Measurements from ENCODE around the gene TSR3. TPM values are rescaled to one million over a fixed set of nuclear protein-coding genes. Genes with fewer than 3 reads are reported as not detected.

Gene TSR3
- total and polyA plus RNA-seq, 2 donors (not counting 1 experiment from before 2014, with no cell fraction given), result 35.7 to 43.7 TPM

- Mint-ChIP-seq H3K27me3 (no peaks in the 10 kb centered on the region), H3K4me3 (no peak overlapping the region), H3K27ac (peak overlapping the region; percentile 50), H3K4me1 (peaks cover 2% of the 10 kb centered on the region), H3K9me3 (ENCODE audit: insufficient read depth) (no peaks in the 10 kb centered on the region)
- Histone ChIP-seq H4K20me1 (ENCODE audit: control insufficient read depth, insufficient read depth, low read length, poor library complexity, severe bottlenecking) (peaks cover 62% of the 10 kb centered on the region), H3K9me3 (ENCODE audit: control extremely low read depth in 1 of 3, control insufficient read depth in 2 of 3, insufficient read depth in 1 of 3, low read length in 2 of 3) (peaks cover 0 to 2% (median 0%) of the 10 kb centered on the region in 3 donors), H3K36me3 (replicated peaks in 1 of 2; ENCODE audit: control extremely low read depth in 1 of 2, control insufficient read depth in 1 of 2, extremely low read depth in 1 of 2, insufficient read depth in 2 of 2, low read length in 1 of 2) (peaks cover 0 to 62% of the 10 kb centered on the region in 2 experiments), H3K27me3 (replicated peaks in 1 of 4; ENCODE audit: control extremely low read depth in 1 of 4, control insufficient read depth in 3 of 4, insufficient read depth in 4 of 4, low read length in 3 of 4) (no peaks in the 10 kb centered on the region), H3K27ac (ENCODE audit: low read length in 2 of 2) (no peak overlapping the region), H3K4me1 (ENCODE audit: control insufficient read depth in 2 of 2, insufficient read depth in 2 of 2, low read length in 2 of 2) (no peaks in the 10 kb centered on the region), H3K4me2 (replicated peaks; ENCODE audit: low read depth, low read length, poor library complexity, severe bottlenecking) (no peak overlapping the region), H3K9ac (ENCODE audit: low read length) (no peak overlapping the region), H3K79me2 (ENCODE audit: control insufficient read depth, insufficient read depth, low read length) (peaks cover 30% of the 10 kb centered on the region), H2AFZ (ENCODE audit: insufficient read depth, low read depth, low read length, poor library complexity, severe bottlenecking) (no peak overlapping the region), H3K4me3 (ENCODE audit: control extremely low read depth in 1 of 5, extremely low read depth in 1 of 5, insufficient read depth in 1 of 5, low read depth in 2 of 5, low read length in 4 of 5) (no peak overlapping the region)
- TF ChIP-seq EZH2 (IDR thresholded peaks at IDR 0.05; ENCODE audit: borderline replicate concordance, insufficient read depth, low read depth, low read length, poor library complexity, severe bottlenecking) (no peak), CTCF (IDR thresholded peaks at IDR 0.05) (peak; percentile 93)
- peak; percentile 94 for ATAC-seq (ENCODE audit: low read depth)
- ChIA-PET CTCF (interaction anchor here (0.9 to 4.0 kb wide), 17 partner anchors 10 to 314 kb away, joined by 3 to 20 read pairs (median 4); partner anchors contain the start of genes JPT2 and UQCC4), POLR2A (interaction anchor here (0.7 to 1.2 kb wide), 2 partner anchors 32 to 54 kb away, joined by 3 read pairs; partner anchors contain the start of gene UBE2I)
- peak; percentile 79 for DNase-seq
- intact Hi-C loops (cut with micrococcal nuclease), result no loop called here
- 51% methylated on average over 18 of the region's 18 CpGs for WGBS (ENCODE audit: insufficient coverage)
These were observed 11.9 kb upstream of the TSR3 start for GRCh38 chr16:1363501-1364041.

- peaks cover 38% of the 10 kb centered on the region for H3K79me2 ChIP-seq (ENCODE audit: control insufficient read depth, insufficient read depth, low read length)
- H3K9me3 Mint-ChIP-seq (ENCODE audit: insufficient read depth), result no peaks in the 10 kb centered on the region
- H3K4me1 Mint-ChIP-seq, result peaks cover 5% of the 10 kb centered on the region
- intact Hi-C loops (cut with micrococcal nuclease), result no loop called here
- H3K27me3 Mint-ChIP-seq, result no peaks in the 10 kb centered on the region
- ChIA-PET CTCF (interaction anchor here (1.1 to 4.0 kb wide), 13 partner anchors 9 to 183 kb away, joined by 3 to 20 read pairs (median 5); partner anchors contain the start of gene UQCC4), POLR2A (interaction anchor here (1.2 kb wide), 1 partner anchor 53 kb away, joined by 3 read pairs; the partner anchor contains the start of gene UBE2I)
- peaks cover 0 to 2% (median 0%) of the 10 kb centered on the region in 3 donors for H3K9me3 ChIP-seq (ENCODE audit: control extremely low read depth in 1 of 3, control insufficient read depth in 2 of 3, insufficient read depth in 1 of 3, low read length in 2 of 3)
- TF ChIP-seq CTCF (IDR thresholded peaks at IDR 0.05) (no peak), EZH2 (IDR thresholded peaks at IDR 0.05; ENCODE audit: borderline replicate concordance, insufficient read depth, low read depth, low read length, poor library complexity, severe bottlenecking) (no peak)
- DNase-seq, result no peak
- no peaks in the 10 kb centered on the region for H3K4me1 ChIP-seq (ENCODE audit: control insufficient read depth in 2 of 2, insufficient read depth in 2 of 2, low read length in 2 of 2)
- H4K20me1 ChIP-seq (ENCODE audit: control insufficient read depth, insufficient read depth, low read length, poor library complexity, severe bottlenecking), result peaks cover 69% of the 10 kb centered on the region
- no peak overlapping the region for H3K27ac Mint-ChIP-seq
- peaks cover 0 to 63% of the 10 kb centered on the region in 2 experiments for H3K36me3 ChIP-seq (replicated peaks in 1 of 2; ENCODE audit: control extremely low read depth in 1 of 2, control insufficient read depth in 1 of 2, extremely low read depth in 1 of 2, insufficient read depth in 2 of 2, low read length in 1 of 2)
- no peaks in the 10 kb centered on the region for H3K27me3 ChIP-seq (replicated peaks in 1 of 4; ENCODE audit: control extremely low read depth in 1 of 4, control insufficient read depth in 3 of 4, insufficient read depth in 4 of 4, low read length in 3 of 4)
- no peak overlapping the region for H3K4me2 ChIP-seq (replicated peaks; ENCODE audit: low read depth, low read length, poor library complexity, severe bottlenecking)
- no peak overlapping the region for H3K4me3 Mint-ChIP-seq
- 78% methylated on average over 6 of the region's 11 CpGs for WGBS (ENCODE audit: insufficient coverage)
- no peak overlapping the region for H3K27ac ChIP-seq (ENCODE audit: low read length in 2 of 2)
- H2AFZ ChIP-seq (ENCODE audit: insufficient read depth, low read depth, low read length, poor library complexity, severe bottlenecking), result no peak overlapping the region
- no peak overlapping the region for H3K4me3 ChIP-seq (ENCODE audit: control extremely low read depth in 1 of 5, extremely low read depth in 1 of 5, insufficient read depth in 1 of 5, low read depth in 2 of 5, low read length in 4 of 5)
- ATAC-seq (ENCODE audit: low read depth), result no peak
- no peak overlapping the region for H3K9ac ChIP-seq (ENCODE audit: low read length)
These were observed 11.1 kb upstream of the TSR3 start for GRCh38 chr16:1362807-1363206.

All from B cell (primary cell).